ENCODE data around the gene SLC9A3.

SLC9A3 gene

DNA sequence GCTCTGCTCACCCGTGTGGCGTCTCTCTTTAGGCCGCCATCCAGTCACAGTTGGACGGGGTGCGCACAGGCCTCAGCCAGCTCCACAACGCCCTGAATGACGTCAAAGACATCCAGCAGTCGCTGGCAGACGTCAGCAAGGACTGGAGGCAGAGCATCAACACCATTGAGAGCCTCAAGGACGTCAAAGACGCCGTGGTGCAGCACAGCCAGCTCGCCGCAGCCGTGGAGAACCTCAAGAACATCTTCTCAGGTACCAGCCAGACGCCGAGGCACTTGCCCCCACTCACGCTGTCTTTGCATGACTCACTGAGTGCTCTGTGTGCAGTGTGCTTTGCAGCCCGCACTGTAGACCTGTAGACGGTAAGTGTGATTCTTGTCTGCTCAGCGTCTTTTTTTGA lies 76.7 kb downstream of the SLC9A3 start:
- Histone ChIP-seq H3K4me3 (ENCODE audit: low read depth, low read length) (no peak overlapping the region), H3K4me1 (ENCODE audit: control insufficient read depth, insufficient read depth, low read length) (peaks cover 4% of the 10 kb centered on the region), H3K36me3 (ENCODE audit: control insufficient read depth in 2 of 2, insufficient read depth in 1 of 2, low read length in 2 of 2) (peaks cover 21 to 67% of the 10 kb centered on the region in 2 experiments), H3K27ac (ENCODE audit: extremely low read depth, low read depth, low read length) (no peak overlapping the region), H3K9me3 (ENCODE audit: control insufficient read depth, insufficient read depth, low read depth, low read length) (no peaks in the 10 kb centered on the region)
- POLR2A ChIA-PET = interaction anchor here (1.1 to 1.6 kb wide), 2 partner anchors 166 to 445 kb away, joined by 3 to 5 read pairs; partner anchors contain the start of genes BRD9 and TRIP13
- CTCF ChIA-PET = interaction anchor here (0.6 to 2.5 kb wide), 16 partner anchors 9 to 423 kb away, joined by 3 to 21 read pairs (median 4); partner anchors contain the start of gene AHRR
- TF ChIP-seq ZNF311 (tag by site-specific recombination; IDR thresholded peaks at IDR 0.05; ENCODE audit: borderline replicate concordance) (no peak), ZNF223 (tag by site-specific recombination; IDR thresholded peaks at IDR 0.05) (no peak), ZNF175 (tag by site-specific recombination; IDR thresholded peaks at IDR 0.05) (no peak), ZNF549 (tag by site-specific recombination; IDR thresholded peaks at IDR 0.05) (no peak), ZNF114 (tag by site-specific recombination; IDR thresholded peaks at IDR 0.05) (no peak), ZNF768 (tag by site-specific recombination; IDR thresholded peaks at IDR 0.05) (no peak), TCF7L2 (IDR thresholded peaks at IDR 0.05; ENCODE audit: borderline replicate concordance, low read depth, low read length) (no peak), ZNF830 (tag by site-specific recombination; IDR thresholded peaks at IDR 0.05; ENCODE audit: low read depth) (no peak), ZFHX2 (tag by site-specific recombination; conservative IDR thresholded peaks at IDR 0.05) (no peak), ZNF600 (tag by site-specific recombination; IDR thresholded peaks at IDR 0.05) (no peak)
- TF ChIP-seq, protein P1, sequence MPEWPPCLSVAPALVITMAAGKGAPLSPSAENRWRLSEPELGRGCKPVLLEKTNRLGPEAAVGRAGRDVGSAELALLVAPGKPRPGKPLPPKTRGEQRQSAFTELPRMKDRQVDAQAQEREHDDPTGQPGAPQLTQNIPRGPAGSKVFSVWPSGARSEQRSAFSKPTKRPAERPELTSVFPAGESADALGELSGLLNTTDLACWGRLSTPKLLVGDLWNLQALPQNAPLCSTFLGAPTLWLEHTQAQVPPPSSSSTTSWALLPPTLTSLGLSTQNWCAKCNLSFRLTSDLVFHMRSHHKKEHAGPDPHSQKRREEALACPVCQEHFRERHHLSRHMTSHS (tag by site-specific recombination; IDR thresholded peaks at IDR 0.05) = no peak
- TF ChIP-seq, protein P2, sequence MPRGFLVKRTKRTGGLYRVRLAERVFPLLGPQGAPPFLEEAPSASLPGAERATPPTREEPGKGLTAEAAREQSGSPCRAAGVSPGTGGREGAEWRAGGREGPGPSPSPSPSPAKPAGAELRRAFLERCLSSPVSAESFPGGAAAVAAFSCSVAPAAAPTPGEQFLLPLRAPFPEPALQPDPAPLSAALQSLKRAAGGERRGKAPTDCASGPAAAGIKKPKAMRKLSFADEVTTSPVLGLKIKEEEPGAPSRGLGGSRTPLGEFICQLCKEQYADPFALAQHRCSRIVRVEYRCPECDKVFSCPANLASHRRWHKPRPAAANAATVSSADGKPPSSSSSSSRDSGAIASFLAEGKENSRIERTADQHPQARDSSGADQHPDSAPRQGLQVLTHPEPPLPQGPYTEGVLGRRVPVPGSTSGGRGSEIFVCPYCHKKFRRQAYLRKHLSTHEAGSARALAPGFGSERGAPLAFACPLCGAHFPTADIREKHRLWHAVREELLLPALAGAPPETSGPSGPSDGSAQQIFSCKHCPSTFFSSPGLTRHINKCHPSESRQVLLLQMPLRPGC (tag by site-specific recombination; IDR thresholded peaks at IDR 0.05) = no peak

DNA sequence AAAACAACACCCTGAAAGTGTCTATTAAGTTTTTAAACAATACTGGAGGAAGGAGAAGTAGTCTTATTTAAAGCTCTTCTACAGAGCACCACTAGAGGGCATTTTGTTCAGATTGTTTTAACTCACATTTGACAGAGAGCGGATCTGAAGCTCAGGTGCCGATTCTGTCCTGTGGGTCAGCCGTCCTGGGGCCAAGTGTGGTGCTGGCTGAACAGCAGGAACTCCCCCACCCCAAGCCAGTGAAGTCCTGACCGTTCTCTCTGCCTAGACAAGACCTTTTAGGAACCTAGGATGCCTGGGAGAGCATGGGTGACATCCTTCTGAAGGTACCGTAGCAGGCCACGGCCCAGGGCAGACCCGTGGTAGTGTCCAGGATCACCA lies 77.4 kb downstream of the SLC9A3 start:
- POLR2A ChIA-PET = interaction anchor here (0.7 to 1.6 kb wide), 6 partner anchors 26 to 456 kb away, joined by 3 to 7 read pairs (median 5); partner anchors contain the start of genes BRD9, CCDC127, SDHA and TRIP13
- Histone ChIP-seq H3K4me1 (ENCODE audit: control insufficient read depth, insufficient read depth, low read length) (peaks cover 10% of the 10 kb centered on the region), H3K36me3 (ENCODE audit: control insufficient read depth in 2 of 2, insufficient read depth in 1 of 2, low read length in 2 of 2) (peaks cover 21 to 61% of the 10 kb centered on the region in 2 experiments), H3K9me3 (ENCODE audit: control insufficient read depth, insufficient read depth, low read depth, low read length) (no peaks in the 10 kb centered on the region), H3K27ac (ENCODE audit: extremely low read depth, low read depth, low read length) (no peak overlapping the region), H3K4me3 (ENCODE audit: low read depth, low read length) (no peak overlapping the region)
- CTCF ChIA-PET = interaction anchor here (0.5 to 2.9 kb wide), 37 partner anchors 8 to 459 kb away, joined by 3 to 21 read pairs (median 3); partner anchors contain the start of gene AHRR
- TF ChIP-seq, protein P3, sequence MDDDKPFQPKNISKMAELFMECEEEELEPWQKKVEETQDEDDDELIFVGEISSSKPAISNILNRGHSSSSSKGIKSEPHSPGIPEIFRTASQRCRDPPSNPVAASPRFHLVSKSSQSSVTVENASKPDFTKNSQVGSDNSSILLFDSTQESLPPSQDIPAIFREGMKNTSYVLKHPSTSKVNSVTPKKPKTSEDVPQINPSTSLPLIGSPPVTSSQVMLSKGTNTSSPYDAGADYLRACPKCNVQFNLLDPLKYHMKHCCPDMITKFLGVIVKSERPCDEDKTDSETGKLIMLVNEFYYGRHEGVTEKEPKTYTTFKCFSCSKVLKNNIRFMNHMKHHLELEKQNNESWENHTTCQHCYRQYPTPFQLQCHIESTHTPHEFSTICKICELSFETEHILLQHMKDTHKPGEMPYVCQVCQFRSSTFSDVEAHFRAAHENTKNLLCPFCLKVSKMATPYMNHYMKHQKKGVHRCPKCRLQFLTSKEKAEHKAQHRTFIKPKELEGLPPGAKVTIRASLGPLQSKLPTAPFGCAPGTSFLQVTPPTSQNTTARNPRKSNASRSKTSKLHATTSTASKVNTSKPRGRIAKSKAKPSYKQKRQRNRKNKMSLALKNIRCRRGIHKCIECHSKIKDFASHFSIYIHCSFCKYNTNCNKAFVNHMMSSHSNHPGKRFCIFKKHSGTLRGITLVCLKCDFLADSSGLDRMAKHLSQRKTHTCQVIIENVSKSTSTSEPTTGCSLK (tag by site-specific recombination; IDR thresholded peaks at IDR 0.05) = no peak
- TF ChIP-seq ZNF560 (tag by site-specific recombination; IDR thresholded peaks at IDR 0.05; ENCODE audit: borderline replicate concordance) (no peak), KLF8 (tag by site-specific recombination; IDR thresholded peaks at IDR 0.05) (no peak), ZNF48 (tag by site-specific recombination; IDR thresholded peaks at IDR 0.05) (no peak), ZNF514 (tag by site-specific recombination; IDR thresholded peaks at IDR 0.05) (no peak), ZNF335 (tag by site-specific recombination; conservative IDR thresholded peaks at IDR 0.05) (0 out of 2 replicates have a peak, but pooled peaks have one; percentile 4), ZFP69B (tag by site-specific recombination; IDR thresholded peaks at IDR 0.05) (no peak), MZF1 (tag by site-specific recombination; IDR thresholded peaks at IDR 0.05; ENCODE audit: borderline replicate concordance) (no peak), ZNF76 (tag by site-specific recombination; IDR thresholded peaks at IDR 0.05; ENCODE audit: borderline replicate concordance, low read depth) (0 out of 2 replicates have a peak, but pooled peaks have one; percentile 7), ZEB2 (tag by site-specific recombination; IDR thresholded peaks at IDR 0.05) (no peak), ZNF404 (tag by site-specific recombination; IDR thresholded peaks at IDR 0.05) (no peak), ZNF776 (tag by site-specific recombination; IDR thresholded peaks at IDR 0.05; ENCODE audit: borderline replicate concordance) (no peak)
- TF ChIP-seq, protein P4, sequence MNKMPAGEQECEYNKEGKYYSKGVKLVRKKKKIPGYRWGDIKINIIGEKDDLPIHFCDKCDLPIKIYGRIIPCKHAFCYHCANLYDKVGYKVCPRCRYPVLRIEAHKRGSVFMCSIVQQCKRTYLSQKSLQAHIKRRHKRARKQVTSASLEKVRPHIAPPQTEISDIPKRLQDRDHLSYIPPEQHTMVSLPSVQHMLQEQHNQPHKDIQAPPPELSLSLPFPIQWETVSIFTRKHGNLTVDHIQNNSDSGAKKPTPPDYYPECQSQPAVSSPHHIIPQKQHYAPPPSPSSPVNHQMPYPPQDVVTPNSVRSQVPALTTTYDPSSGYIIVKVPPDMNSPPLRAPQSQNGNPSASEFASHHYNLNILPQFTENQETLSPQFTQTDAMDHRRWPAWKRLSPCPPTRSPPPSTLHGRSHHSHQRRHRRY (tag by site-specific recombination; IDR thresholded peaks at IDR 0.05) = no peak
- TF ChIP-seq, protein P5, sequence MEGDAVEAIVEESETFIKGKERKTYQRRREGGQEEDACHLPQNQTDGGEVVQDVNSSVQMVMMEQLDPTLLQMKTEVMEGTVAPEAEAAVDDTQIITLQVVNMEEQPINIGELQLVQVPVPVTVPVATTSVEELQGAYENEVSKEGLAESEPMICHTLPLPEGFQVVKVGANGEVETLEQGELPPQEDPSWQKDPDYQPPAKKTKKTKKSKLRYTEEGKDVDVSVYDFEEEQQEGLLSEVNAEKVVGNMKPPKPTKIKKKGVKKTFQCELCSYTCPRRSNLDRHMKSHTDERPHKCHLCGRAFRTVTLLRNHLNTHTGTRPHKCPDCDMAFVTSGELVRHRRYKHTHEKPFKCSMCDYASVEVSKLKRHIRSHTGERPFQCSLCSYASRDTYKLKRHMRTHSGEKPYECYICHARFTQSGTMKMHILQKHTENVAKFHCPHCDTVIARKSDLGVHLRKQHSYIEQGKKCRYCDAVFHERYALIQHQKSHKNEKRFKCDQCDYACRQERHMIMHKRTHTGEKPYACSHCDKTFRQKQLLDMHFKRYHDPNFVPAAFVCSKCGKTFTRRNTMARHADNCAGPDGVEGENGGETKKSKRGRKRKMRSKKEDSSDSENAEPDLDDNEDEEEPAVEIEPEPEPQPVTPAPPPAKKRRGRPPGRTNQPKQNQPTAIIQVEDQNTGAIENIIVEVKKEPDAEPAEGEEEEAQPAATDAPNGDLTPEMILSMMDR (tag by site-specific recombination; IDR thresholded peaks at IDR 0.05) = peak; percentile 44
- TF ChIP-seq, protein P6, sequence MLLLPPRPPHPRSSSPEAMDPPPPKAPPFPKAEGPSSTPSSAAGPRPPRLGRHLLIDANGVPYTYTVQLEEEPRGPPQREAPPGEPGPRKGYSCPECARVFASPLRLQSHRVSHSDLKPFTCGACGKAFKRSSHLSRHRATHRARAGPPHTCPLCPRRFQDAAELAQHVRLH (tag by site-specific recombination; IDR thresholded peaks at IDR 0.05) = no peak
